Right lobe of liver (tissue), 6 donors: ENCODE results near the gene SRP54. TPM values are rescaled to one million over a fixed set of nuclear protein-coding genes. Genes with fewer than 3 reads are reported as not detected.

Source experiments
- ATAC-seq, 4 donors: fragments of 200-7000 bp; cut with Tn5 transposase; one replicate each; pipeline ENCODE4 v1.9.1; 2020; ENCODE audit warnings: mild to moderate bottlenecking in 4 of 4, moderate library complexity in 4 of 4
- DNase-seq, 3 donors: peaks; one replicate each; pipeline ENCODE4 v3.0.0-alpha.2; 2020
- H3K27ac ChIP-seq, 3 donors: fragments of 200-600 bp; one replicate each; pipeline ENCODE4 v1.8.0; 2022
- H3K27me3 ChIP-seq, 2 donors: fragments of 200-600 bp; one replicate each; pipeline ENCODE4 v1.8.0; 2022
- H3K36me3 ChIP-seq, 4 donors: fragments of 200-600 bp; sonication (generic) in 1 of 4; one replicate each; pipeline versions ENCODE4 v1.5.1 to v1.8.0; 2017 to 2022; ENCODE audit warnings: control low read depth in 1 of 4
- H3K4me1 ChIP-seq, 4 donors: fragments of 200-600 bp; sonication (generic) in 1 of 4; one replicate each; pipeline versions ENCODE4 v1.5.1 to v1.8.0; 2017 to 2022; ENCODE audit warnings: control low read depth in 1 of 4
- H3K4me3 ChIP-seq, 3 donors: fragments of 200-600 bp; one replicate each; pipeline ENCODE4 v1.8.0; 2022
- H3K9me3 ChIP-seq, 4 donors: fragments of 200-600 bp; sonication (generic) in 1 of 4; one replicate each; pipeline versions ENCODE4 v1.5.1 to v1.8.0; 2017 to 2022; ENCODE audit warnings: control low read depth in 1 of 4
- POLR2A ChIP-seq: fragments of 450-650 bp; IDR thresholded peaks from one replicate; pipeline ENCODE4 v1.6.1; 2017; ENCODE audit warnings: antibody characterized with exemption, mild to moderate bottlenecking
- WGBS: methylation state at CpG from one replicate; pipeline ENCODE4 v1.1.6; 2018; ENCODE audit warnings: low coverage, low lambda C conversion rate; ENCODE audit not compliant: insufficient coverage; ENCODE audit errors: missing lambda C conversion rate; 5-methylcytosine and 5-hydroxymethylcytosine counted together
- intact Hi-C, 2 donors: fragments of 100-400 bp; cut with DNase I; formaldehyde crosslinking; loops; one replicate each; pipeline versions ENCODE4 v1.11.2 to v1.14.1; 2022
- long read RNA-seq: library from polyadenylated mRNA; unstranded; transcript quantifications from one replicate; pipeline ENCODE4 v2.0.0, GENCODE V29; 2019
- total RNA-seq, 6 experiments: library from RNA; depleted of rRNA in 2 of 6; stranded (reverse); fragments of >200 nt in 2 of 6; fragmentation: NEBNext Ultra II Directional in 3 of 6; extraction: Animal tissue kit (Norgen Biotek cat#: 25700) in 3 of 6; gene quantifications; one replicate each; pipeline versions ENCODE4 v1.1.0 to v1.2.4, GENCODE V29; 2016 to 2023
- TF ChIP-seq, protein P1 (sequence below), 4 donors: fragments of 200-600 bp in 3 of 4; fragments of 450-650 bp in 1 of 4; IDR thresholded peaks; one replicate each; pipeline versions ENCODE4 v1.5.1 to v1.8.0; 2016 to 2022; ENCODE audit warnings: antibody characterized with exemption in 4 of 4, mild to moderate bottlenecking in 2 of 4
- donor health status: DM: no; HTN: yes; CAD: no.
- donor health status: DM: no; HTN: no; CAD: no.
- donor health status: DM: no; HTN: no; CAD: no.
- donor health status: DM: no; HTN: yes; CAD: no.
- donor health status: DM: no; HTN: yes; CAD: no.

SRP54 gene
- total RNA-seq: 10 to 100 TPM; 35.1 to 46.7 (median 41.0) TPM
- long read RNA-seq, transcript SRP54-201 (16 exons, 2,279 nt): major isoform, 13 of 30 reads
- long read RNA-seq, partial matches to known transcripts: 11 of 30 reads
- long read RNA-seq, other reads (novel, unspliced or antisense): 5 of 30 reads

DNA sequence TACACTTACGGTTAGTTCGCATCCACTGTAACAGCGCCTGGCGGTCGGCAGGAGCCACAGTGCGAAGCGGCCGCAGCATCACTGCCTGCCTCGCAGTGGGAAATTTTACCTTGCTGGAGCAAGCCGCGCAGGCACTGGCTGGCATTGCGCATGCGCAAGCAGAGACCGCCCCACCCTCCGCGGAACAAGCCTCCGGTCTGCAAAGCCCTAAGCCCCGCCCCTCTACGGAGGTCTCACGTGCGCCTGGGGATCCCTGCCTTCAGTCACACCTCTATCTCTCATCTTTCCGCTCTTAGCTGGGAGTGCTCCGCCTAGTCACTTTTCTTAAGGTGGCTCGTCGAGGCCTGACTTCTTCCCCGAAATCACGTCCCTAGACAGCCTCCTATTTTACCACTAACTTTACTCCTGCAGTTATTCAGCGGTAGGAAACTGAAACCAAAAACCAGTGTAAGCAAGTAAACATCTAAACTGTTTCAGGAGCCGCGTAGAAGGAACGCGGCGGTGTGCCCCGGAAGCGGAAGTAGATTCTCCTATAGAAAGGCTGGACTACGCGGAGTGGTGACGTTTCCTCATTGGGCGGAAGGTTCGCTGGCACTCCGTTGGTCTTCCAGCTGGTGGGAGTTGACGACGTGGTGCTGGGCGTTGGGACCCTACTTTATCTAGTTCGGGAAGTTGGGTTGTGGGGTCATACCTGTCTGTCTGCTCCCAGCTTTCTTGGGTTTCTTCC lies at the start of gene SRP54:
SRP54 (plus strand) TSS at position 572 of the 727 bp plus-strand sequence. CDS start 13,718 bp downstream, outside the sequence.
- H3K36me3 ChIP-seq: no peaks in the 10 kb centered on the region
- H3K27ac ChIP-seq: peak within 1 kb of the TSS; percentile 91 to 98 (median 93)
- no peaks in the 10 kb centered on the region for H3K9me3 ChIP-seq
- H3K27me3 ChIP-seq: no peaks in the 10 kb centered on the region
- TF ChIP-seq, protein P1, sequence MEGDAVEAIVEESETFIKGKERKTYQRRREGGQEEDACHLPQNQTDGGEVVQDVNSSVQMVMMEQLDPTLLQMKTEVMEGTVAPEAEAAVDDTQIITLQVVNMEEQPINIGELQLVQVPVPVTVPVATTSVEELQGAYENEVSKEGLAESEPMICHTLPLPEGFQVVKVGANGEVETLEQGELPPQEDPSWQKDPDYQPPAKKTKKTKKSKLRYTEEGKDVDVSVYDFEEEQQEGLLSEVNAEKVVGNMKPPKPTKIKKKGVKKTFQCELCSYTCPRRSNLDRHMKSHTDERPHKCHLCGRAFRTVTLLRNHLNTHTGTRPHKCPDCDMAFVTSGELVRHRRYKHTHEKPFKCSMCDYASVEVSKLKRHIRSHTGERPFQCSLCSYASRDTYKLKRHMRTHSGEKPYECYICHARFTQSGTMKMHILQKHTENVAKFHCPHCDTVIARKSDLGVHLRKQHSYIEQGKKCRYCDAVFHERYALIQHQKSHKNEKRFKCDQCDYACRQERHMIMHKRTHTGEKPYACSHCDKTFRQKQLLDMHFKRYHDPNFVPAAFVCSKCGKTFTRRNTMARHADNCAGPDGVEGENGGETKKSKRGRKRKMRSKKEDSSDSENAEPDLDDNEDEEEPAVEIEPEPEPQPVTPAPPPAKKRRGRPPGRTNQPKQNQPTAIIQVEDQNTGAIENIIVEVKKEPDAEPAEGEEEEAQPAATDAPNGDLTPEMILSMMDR (IDR thresholded peaks at IDR 0.05): peak in 1 of 4 donors; percentile 7
- TF ChIP-seq POLR2A: peak; percentile 96
- intact Hi-C loops: no loop called here
- peak; percentile 88 to 95 (median 90) for ATAC-seq
- WGBS: under 1% methylated on average over 30 of the region's 45 CpGs
- peak; percentile 100 for DNase-seq
- H3K4me3 ChIP-seq: peak within 1 kb of the TSS; percentile 72 to 94 (median 83)
- peaks cover 0 to 29% (median 5%) of the 10 kb centered on the region in 4 donors for H3K4me1 ChIP-seq

DNA sequence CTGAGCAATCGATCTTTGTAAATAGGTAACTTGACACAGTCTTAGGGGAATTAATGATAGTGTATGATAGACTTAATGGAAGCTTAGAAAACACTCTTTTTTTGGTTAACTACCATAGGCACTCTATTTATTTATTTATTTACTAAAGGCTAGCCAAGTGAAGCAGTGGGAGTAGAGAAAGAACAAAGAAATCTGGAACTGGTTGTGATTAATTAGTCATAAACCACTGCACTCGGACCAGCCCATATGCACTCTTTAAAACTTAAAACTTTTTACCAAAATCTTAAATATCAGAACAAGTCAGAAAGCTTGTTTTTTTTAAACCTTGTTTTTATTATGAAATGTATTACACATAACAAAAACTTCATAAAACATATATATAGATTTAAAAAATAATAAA lies 49.5 kb upstream of the SRP54 start:
- no peak overlapping the region for H3K4me3 ChIP-seq
- TF ChIP-seq, protein P1 (IDR thresholded peaks at IDR 0.05): no peak
- TF ChIP-seq POLR2A: no peak
- no peak for ATAC-seq
- H3K27me3 ChIP-seq: no peaks in the 10 kb centered on the region
- WGBS: 70% methylated on average over 2 of the region's 2 CpGs
- no peak overlapping the region for H3K27ac ChIP-seq
- no peak for DNase-seq
- H3K9me3 ChIP-seq: no peaks in the 10 kb centered on the region
- intact Hi-C loops: no loop called here
- H3K36me3 ChIP-seq: no peaks in the 10 kb centered on the region
- no peaks in the 10 kb centered on the region for H3K4me1 ChIP-seq

DNA sequence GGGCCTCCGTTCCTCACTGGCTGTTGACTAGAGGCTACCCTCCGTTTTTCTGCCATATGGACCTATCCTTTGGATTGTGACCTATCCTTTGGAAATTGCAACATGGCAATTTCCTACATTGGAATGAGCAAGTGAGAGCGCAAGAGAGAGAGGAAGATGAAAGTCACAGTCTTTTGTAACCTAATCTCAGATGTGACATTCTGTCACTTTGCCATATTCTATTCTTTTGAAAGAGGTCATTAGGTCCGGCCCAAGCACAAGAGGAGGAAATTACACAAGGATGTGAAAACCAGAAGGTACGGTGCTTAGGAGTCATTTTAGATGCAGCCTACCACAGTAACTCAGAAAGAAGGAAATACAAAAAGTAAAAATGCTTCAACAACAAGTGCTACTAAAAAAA lies 47.3 kb upstream of the SRP54 start:
- H3K27ac ChIP-seq: no peak overlapping the region
- ATAC-seq: peak in 3 of 4 donors; percentile 32 to 53 (median 33)

DNA sequence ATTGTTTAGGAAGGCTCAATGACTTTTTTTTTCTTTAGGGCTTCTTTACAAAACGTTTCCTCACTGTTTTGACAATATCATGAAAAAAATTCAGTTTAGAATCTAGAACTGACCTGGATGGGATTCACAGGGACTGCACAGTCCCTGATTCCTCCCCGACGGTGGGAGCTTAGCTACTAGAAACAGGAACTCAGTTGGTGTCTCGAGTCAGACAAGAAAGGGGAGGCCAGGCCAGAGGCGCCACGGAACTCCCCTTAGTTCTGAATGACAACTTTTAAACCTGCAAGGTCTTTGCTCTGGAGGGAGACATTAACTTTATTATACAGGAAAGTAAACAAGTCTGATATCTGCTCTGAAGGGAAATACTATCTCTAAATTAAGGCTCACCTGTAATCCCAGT lies 45.4 kb upstream of the SRP54 start:
- Histone ChIP-seq H3K4me1 (no peaks in the 10 kb centered on the region), H3K27ac (no peak overlapping the region), H3K27me3 (no peaks in the 10 kb centered on the region), H3K4me3 (no peak overlapping the region), H3K36me3 (no peaks in the 10 kb centered on the region), H3K9me3 (no peaks in the 10 kb centered on the region)
- ATAC-seq: no peak
- intact Hi-C loops: no loop called here
- 79% methylated on average over 6 of the region's 6 CpGs for WGBS
- DNase-seq: no peak
- TF ChIP-seq, protein P1 (IDR thresholded peaks at IDR 0.05): no peak
- TF ChIP-seq POLR2A: no peak

More for the DNA sequence above, 47.3 kb upstream of the SRP54 start:
- TF ChIP-seq, protein P1 (IDR thresholded peaks at IDR 0.05): no peak
- no peak for TF ChIP-seq POLR2A
- WGBS: 36% methylated on average over 5 of the region's 5 CpGs
- H3K36me3 ChIP-seq: no peaks in the 10 kb centered on the region
- no peaks in the 10 kb centered on the region for H3K27me3 ChIP-seq
- H3K9me3 ChIP-seq: no peaks in the 10 kb centered on the region
- no peak for DNase-seq
- intact Hi-C loops: no loop called here
- no peaks in the 10 kb centered on the region for H3K4me1 ChIP-seq
- H3K4me3 ChIP-seq: no peak overlapping the region
